GM19043 (cell line): ENCODE measurements around the gene KDM8.

Experiments
- ATAC-seq: cut with Tn5 transposase; IDR thresholded peaks from one replicate; pipeline ENCODE4 v1.9.1; 2021; ENCODE audit warnings: low read depth; ENCODE audit not compliant: unreplicated experiment

KDM8 gene

DNA sequence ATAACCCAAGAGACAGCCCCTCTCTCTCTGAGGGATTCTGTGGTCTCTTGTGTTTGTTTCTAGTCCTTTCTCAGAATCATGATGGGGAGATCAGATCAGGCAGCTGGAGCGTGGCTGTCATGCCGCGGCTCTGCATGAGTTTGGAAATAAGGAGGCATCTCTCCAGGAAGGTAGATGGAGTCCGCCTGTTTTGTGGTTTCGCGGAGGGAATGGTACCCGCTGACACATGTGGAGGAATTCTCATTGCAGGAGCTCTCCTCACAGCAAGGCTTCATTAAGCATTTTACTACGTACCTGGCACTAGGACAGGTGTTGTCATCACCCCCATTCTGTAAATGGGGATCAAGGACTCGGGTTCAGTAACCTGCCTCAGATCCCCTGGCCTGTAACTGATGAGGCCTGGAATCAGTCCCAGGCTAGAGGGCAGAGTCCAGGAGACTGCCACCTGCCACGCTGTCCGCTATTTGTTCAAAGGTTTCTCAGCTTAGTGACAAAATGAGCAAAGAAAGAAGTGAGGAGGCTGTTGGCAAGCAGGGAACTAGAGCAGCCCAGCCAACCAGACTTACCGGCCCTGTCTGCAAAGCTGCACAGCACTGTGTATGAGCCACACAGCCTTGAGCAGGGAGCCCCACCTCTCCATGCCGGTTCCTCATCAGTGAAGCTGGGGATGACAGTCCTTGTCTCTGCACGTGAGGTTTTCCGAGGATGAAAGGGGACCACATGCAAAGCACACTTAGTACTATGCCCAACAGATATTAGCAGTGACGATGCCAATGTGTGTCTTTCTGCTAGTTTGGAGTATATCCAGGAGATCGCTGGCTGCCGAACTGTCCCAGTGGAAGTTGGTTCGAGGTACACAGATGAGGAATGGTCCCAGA lies 11.0 kb downstream of the KDM8 start:
- no peak for ATAC-seq

- no peak for ATAC-seq
Measured at GRCh38 chr16:27215660-27216059, 12.3 kb downstream of the KDM8 start.

DNA sequence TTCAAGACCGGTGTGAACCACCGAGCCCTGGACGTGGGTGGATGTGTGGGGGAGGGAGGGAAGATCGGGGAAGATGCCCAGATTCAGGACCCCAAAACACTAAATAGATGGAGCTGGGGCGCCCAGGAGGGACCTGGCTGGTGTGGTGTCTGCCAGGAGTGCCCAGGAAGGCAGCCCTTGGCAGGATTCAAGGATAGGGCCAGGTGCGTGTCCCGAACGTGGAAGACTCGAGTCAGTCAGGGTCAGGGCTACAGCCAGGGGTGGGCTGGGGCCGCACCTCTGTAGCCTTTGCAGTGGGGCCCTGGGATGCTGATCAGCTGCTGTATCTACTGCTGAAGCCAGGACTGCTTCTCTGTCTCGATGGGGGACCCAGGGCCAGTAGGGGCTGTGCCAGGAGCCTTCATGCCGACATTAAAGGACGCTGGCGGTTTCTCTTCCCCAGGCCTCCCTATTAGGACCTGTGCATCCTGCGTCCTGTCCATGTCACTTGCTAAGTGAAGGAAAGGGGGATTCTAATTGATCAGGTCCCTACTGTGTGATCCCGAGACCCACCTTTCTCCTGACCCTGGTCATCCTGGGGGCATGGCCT lies 13.1 kb downstream of the KDM8 start:
- no peak for ATAC-seq

GRCh38 chr16:27217256-27217655 lies 13.9 kb downstream of the KDM8 start:
- ATAC-seq: no peak

DNA sequence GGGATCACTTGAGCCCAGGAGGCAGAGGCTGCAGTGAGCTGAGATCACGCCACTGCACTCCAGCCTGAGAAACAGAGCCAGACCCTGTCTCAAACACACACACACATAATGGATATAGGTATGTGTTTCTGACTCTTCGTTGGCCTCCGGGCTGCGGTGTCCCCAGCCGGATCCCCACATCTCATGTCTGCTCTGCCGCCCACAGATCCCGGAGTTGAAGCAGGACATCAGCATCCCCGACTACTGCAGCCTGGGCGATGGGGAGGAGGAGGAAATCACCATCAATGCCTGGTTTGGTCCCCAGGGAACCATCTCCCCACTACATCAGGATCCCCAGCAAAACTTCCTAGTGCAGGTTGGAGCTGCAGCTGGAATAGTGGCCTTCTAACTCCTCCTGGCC lies 15.4 kb downstream of the KDM8 start:
- ATAC-seq: no peak

GRCh38 chr16:27219161-27219560 lies 15.8 kb downstream of the KDM8 start:
- no peak for ATAC-seq

DNA sequence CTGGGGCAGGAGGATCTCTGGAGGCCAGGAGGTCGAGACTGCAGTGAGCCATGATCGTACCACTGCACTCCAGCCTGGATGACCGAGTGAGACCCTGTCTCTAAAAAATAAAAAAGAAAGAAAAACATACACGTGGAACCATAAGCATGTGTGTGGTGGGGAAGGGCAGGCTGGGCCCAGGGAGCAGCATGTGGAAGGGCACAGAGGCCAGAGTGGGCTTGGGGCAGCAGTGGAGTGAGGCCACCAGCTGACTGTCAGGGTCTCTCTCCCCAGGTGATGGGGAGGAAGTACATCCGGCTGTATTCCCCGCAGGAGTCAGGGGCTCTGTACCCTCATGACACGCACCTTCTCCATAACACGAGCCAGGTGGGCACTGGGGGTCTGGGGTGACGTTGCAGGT lies 16.8 kb downstream of the KDM8 start:
- ATAC-seq: no peak

GRCh38 chr16:27220527-27220926 lies 17.2 kb downstream of the KDM8 start:
- ATAC-seq: no peak

- no peak for ATAC-seq
Measured at GRCh38 chr16:27220991-27221390, 17.7 kb downstream of the KDM8 start.

DNA sequence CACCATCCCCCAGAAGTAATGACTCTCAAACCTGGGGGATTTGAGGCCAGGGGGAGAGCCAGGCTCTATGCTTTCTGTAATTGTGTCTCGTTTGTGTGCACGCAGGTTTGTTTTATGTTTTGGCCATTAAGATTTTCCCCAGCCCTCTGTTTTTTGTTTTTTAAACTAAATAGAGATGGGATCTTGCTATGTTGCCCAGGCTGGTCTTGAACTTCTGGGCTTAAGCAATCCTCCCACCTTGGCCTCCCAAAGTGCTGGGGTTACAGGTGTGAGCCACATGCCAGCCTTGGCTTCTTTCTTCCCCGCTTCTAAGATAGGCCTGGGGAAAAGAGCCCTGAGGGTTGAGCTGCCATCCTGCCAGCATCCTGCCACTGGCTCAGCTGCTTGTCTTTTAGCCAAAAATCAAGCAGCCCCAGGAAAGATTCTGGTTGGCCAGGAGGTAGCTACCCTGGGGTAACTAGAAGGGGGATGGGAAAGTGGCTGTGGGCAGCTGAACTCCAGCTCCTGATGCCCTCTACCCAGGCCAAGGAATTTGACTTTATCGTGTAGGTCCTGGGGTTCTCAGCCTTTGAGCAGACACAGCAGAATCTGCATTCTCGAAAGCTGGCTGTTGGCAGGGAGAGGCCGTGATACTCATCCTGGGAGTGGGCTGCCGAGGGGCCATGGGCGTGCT lies 18.4 kb downstream of the KDM8 start:
- ATAC-seq: no peak

- ATAC-seq: no peak
Measured at GRCh38 chr16:27222249-27223225, 19.2 kb downstream of the KDM8 start.

DNA sequence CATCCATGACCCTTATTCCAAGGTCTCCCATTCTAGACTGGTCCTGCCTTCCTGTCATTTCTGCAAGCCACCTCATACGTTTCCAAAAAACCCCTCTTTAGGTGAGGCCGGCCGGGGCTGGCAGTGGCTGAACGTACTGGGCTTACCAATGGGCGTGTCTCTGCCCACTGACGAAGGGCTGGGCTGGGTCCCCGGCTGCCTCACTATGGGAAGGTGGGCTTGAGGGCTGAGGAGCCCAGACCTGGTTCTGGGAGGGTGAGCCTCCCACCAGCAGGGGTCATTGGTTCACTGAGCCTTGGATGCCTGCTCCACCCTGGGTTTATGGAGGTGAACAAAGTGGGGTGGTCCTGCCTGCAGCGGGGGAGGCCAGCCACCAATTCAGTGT lies 19.9 kb downstream of the KDM8 start:
- ATAC-seq: no peak

- ATAC-seq: no peak
Measured at GRCh38 chr16:27223701-27224100, 20.4 kb downstream of the KDM8 start.

DNA sequence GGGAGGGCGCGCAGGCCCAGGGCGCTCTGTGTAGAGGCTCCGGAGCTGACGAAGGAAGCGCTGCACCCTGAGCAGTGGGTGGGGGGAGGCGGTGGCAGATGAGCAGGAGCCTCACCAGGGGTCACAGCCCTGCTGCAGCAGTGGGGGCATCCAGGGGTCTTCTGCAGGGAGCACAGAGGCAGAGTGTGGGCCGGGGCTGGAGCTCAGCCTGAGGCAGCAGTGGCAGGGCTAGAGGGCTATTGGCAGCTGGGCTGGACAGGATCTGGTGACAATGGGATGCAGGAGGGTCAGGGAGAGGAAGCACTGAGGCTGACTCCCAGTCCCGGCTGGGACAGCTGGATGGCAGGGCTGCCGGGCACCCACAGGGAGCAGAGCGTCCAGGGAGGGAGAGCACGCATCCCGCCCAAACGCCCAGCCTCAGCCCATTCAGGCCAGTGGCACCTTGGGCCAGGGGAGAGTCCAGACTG lies 21.0 kb downstream of the KDM8 start:
- ATAC-seq: no peak

- ATAC-seq: no peak
Measured at GRCh38 chr16:27224741-27225300, 21.5 kb downstream of the KDM8 start.

- no peak for ATAC-seq
Measured at GRCh38 chr16:27225536-27226360, 22.4 kb downstream of the KDM8 start.

DNA sequence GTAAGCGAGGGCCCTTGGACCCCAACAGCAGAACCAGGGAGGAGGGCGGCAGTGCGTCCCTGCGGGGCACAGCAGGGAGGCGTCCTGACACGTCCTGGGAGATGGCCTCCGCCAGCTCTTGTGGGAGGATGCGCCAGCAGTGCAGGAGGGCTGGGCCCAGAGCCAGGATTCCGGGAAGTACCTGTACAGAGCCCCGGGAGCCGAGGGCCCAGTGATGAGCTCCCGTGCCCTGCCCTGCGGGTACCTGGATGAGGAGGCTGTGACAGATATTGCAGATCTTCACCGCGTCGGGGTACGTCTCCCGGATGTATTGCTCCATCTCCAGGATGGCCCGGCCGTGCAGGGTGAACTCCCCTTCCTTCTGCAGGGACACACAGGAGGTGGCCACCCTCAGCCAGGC lies 23.1 kb downstream of the KDM8 start:
- no peak for ATAC-seq

- ATAC-seq: no peak
Measured at GRCh38 chr16:27226976-27227705, 23.8 kb downstream of the KDM8 start.

GRCh38 chr16:27228045-27228444 lies 24.7 kb downstream of the KDM8 start:
- ATAC-seq: no peak
